ENCODE results near the gene MRNIP. TPM values are rescaled to one million over a fixed set of nuclear protein-coding genes. Genes with fewer than 3 reads are reported as not detected.
A peak's percentile ranks its signal among the peaks of the same experiment; 100 is the strongest.
"Not testable (repeated sequence)": the region's sequence is repeated elsewhere in the genome, so short reads cannot be mapped to it uniquely, and the experiment has no call there.

Gene MRNIP
- total RNA-seq, 6 experiments from 2014 or later, result 4.7 to 14.7 (median 9.0) TPM

DNA sequence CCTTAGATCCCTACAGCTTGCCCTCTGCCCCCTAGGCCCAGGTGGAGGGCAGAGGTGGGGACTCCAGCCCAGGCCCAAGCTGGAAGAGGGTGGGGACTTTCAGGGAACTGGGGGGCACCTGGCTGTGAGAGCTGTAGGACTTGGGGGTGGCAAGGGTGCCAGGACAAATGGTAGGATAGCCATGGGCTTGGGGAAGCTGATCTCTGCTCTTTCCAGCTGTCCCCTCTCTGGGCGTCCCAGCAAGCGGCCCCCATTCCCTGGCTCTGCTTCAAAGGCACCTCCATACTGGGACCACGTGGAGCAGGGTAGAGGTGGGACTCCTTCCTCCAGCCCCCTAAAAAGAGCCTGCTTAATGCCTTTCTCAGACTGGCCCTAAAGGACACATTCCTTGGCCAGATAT, 64.4 kb downstream of the MRNIP start:
- WGBS (ENCODE audit: insufficient coverage, low coverage, low lambda C conversion rate, missing lambda C conversion rate), result no CpG with 5 or more reads among the region's 3 CpGs
- Histone ChIP-seq H3K27me3 (no peaks in the 10 kb centered on the region), H3K36me3 (peaks cover 2 to 22% (median 16%) of the 10 kb centered on the region in 4 donors), H3K9me3 (no peaks in the 10 kb centered on the region), H3K4me3 (no peak overlapping the region), H3K27ac (peak overlapping the region in 1 of 3 donors; percentile 38), H3K4me1 (peaks cover 0 to 18% (median 8%) of the 10 kb centered on the region in 4 donors)
- intact Hi-C loops (cut with DNase I), result no loop called here
- TF ChIP-seq POLR2A (IDR thresholded peaks at IDR 0.05), result no peak
- TF ChIP-seq, protein P1, sequence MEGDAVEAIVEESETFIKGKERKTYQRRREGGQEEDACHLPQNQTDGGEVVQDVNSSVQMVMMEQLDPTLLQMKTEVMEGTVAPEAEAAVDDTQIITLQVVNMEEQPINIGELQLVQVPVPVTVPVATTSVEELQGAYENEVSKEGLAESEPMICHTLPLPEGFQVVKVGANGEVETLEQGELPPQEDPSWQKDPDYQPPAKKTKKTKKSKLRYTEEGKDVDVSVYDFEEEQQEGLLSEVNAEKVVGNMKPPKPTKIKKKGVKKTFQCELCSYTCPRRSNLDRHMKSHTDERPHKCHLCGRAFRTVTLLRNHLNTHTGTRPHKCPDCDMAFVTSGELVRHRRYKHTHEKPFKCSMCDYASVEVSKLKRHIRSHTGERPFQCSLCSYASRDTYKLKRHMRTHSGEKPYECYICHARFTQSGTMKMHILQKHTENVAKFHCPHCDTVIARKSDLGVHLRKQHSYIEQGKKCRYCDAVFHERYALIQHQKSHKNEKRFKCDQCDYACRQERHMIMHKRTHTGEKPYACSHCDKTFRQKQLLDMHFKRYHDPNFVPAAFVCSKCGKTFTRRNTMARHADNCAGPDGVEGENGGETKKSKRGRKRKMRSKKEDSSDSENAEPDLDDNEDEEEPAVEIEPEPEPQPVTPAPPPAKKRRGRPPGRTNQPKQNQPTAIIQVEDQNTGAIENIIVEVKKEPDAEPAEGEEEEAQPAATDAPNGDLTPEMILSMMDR (IDR thresholded peaks at IDR 0.05), result no peak
- DNase-seq, result no peak
- no peak for ATAC-seq

DNA sequence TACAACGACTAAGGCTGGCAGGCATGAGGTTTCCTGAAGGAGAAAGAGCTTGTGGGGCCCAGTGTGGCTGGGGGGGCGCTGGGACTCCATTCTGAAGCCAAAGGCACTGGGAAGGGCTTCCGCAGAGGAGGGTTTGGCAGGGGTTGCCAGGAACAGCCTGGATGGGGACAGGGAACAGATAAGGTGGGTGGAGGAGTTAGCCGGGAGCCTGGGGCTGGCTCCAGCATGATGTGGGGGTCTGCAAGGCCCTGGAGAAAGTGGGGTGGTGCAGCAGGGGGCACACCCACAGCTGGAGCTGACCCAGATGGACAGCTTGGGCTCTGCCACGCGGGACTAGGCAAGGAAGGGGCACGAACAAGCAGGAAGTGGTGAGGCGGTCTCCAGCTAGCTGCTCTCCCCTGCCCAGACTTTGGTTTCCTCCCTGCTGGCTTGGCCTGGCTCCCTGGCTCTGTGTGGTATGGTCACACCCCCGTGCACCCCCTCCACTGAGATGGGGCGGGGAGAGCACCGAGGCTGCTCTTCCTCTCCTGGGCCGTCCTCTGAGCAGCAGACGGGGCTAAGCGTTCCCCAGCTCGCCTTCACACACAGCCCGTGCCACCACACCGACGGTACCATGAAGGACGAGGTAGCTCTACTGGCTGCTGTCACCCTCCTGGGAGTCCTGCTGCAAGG, 65.0 kb downstream of the MRNIP start, which contains the start of gene LTC4S:
Gene LTC4S, plus strand, starts transcription at position 519 of the 672 bp plus-strand sequence. Its CDS starts 95 bp downstream, at position 614.
- Histone ChIP-seq H3K36me3 (peaks cover 0 to 16% (median 11%) of the 10 kb centered on the region in 4 donors), H3K4me3 (no peak within 1 kb of the TSS), H3K27me3 (no peaks in the 10 kb centered on the region), H3K27ac (peak within 1 kb of the TSS in 2 of 3 donors; percentile 47 to 55), H3K4me1 (peaks cover 0 to 18% (median 8%) of the 10 kb centered on the region in 4 donors), H3K9me3 (no peaks in the 10 kb centered on the region)
- intact Hi-C loops (cut with DNase I), result no loop called here
- peak; percentile 13 to 27 (median 18) for ATAC-seq
- peak; percentile 62 to 77 (median 74) for DNase-seq
- TF ChIP-seq POLR2A (IDR thresholded peaks at IDR 0.05), result no peak
- TF ChIP-seq, protein P1 (IDR thresholded peaks at IDR 0.05), result no peak
- WGBS (ENCODE audit: insufficient coverage, low coverage, low lambda C conversion rate, missing lambda C conversion rate), result 49% methylated on average over 4 of the region's 19 CpGs

DNA sequence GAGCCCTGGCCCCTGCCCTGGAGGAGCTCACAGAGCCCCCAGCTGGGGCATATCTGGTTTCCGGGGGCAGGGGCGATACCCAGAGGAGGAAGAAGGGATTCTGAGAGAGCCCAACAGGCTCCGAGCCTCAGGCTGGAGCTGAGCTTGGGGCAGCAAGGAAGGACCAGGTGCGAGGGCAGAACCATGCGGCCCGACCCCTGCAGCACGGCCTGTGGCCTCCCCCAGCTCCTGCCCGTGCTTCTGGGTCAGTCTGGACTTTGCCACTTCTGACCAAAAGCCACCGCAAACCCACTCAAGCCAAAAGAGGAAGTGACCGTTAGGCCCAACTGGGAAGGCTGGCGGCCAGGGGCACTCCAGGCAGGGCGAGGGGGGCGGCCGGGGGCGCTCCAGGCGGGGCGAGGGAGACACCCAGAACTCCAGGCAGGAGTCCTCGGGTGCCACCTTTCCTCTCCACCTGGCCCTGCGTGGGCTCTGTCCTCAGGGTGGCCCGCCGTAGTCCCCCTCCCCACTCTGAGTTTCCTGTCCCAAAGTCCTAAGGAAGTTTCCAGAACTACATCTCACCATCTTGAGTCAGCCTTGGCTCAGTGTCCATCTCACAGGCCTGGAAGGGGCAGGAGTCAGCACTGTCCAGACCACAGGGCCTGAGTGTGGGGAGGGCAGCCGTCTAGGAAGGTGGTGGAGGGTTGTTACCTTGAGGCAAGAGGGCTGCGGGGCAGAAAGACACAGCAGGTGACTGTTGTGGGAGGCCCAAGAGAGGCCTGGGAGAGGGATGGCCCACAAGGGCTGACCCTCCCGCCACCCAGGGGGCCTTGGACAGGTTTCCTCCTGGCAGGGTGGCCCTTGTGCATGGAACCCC, 65.8 kb downstream of the MRNIP start:
- WGBS (ENCODE audit: insufficient coverage, low coverage, low lambda C conversion rate, missing lambda C conversion rate), result 28% methylated on average over 10 of the region's 24 CpGs
- Histone ChIP-seq H3K36me3 (peaks cover 0 to 8% (median 4%) of the 10 kb centered on the region in 4 donors), H3K9me3 (no peaks in the 10 kb centered on the region), H3K27me3 (no peaks in the 10 kb centered on the region), H3K4me1 (peaks cover 0 to 18% (median 8%) of the 10 kb centered on the region in 4 donors), H3K27ac (peak overlapping the region in 2 of 3 donors; percentile 47 to 55), H3K4me3 (no peak overlapping the region)
- intact Hi-C loops (cut with DNase I), result no loop called here
- ATAC-seq (no peak), DNase-seq (peak in 2 of 3 donors; percentile 41 to 59)
- no peak for TF ChIP-seq POLR2A (IDR thresholded peaks at IDR 0.05)
- TF ChIP-seq, protein P1 (IDR thresholded peaks at IDR 0.05), result no peak

DNA sequence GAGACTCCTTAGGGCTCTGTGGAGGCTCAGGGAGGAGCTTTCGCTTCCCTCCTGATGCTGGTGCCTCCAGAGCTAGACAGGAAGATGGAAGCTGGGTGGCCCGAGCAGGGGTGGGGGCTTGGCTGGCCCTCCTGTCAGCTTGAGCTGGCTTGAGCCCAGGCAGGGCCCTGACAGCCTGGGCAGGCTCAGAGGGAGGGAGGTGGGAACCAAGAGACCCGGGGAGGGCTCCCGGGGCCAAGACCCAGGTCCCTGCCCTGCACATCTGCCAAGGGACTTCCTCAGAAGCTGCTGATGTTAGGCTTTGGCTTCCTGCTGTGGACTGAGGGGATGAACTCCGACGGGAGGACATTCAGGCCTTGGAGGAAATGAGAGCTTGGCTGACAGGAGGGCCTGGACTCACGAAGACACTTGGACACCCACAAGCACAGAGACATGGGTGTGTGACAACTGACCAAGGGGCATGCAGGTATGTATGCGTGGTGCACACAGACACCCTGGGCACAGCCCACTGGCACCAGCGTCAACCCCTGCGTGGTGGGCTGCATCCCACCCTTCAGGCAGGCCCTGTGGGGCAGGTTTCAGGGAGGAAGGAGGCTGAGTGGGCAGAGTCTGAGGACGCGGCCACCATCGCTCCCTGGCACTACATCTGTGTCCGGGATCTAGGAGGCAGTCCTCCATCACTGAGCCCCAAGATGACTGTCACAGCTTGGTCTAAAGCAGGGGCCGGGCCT, 66.6 kb downstream of the MRNIP start:
- no peaks in the 10 kb centered on the region for H3K9me3 ChIP-seq
- H3K4me3 ChIP-seq, result no peak overlapping the region
- peak in 3 of 4 donors; percentile 1 to 7 (median 2) for ATAC-seq
- DNase-seq, result peak in 1 of 3 donors; percentile 61
- peaks cover 0 to 18% (median 5%) of the 10 kb centered on the region in 4 donors for H3K4me1 ChIP-seq
- TF ChIP-seq, protein P1 (IDR thresholded peaks at IDR 0.05), result no peak
- TF ChIP-seq POLR2A (IDR thresholded peaks at IDR 0.05), result no peak
- no peaks in the 10 kb centered on the region for H3K27me3 ChIP-seq
- intact Hi-C loops (cut with DNase I), result no loop called here
- WGBS (ENCODE audit: insufficient coverage, low coverage, low lambda C conversion rate, missing lambda C conversion rate), result 40% methylated on average over 2 of the region's 15 CpGs
- peaks cover 0 to under 1% (median 0%) of the 10 kb centered on the region in 4 donors for H3K36me3 ChIP-seq
- peak overlapping the region in 2 of 3 donors; percentile 47 to 55 for H3K27ac ChIP-seq

DNA sequence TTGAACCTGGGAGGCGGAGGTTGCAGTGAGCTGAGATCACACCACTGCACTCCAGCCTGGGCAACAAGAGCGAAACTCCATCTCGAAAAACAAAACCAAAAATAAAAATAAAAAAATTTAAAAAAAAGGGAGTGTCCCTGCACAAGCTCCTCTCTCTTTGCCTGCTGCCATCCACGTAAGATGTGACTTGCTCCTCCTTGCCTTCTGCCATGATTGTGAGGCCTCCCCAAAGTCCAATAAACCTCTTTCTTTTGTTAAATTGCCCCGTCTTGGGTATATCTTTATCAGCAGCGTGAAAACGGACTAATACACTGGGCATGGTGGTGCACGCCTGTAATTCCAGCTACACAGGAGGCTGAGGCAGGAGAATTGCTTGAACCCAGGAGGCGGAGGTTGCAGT, 69.3 kb downstream of the MRNIP start:
- H3K4me1 ChIP-seq; H3K4me3 ChIP-seq; ATAC-seq; H3K27me3 ChIP-seq; H3K9me3 ChIP-seq; H3K27ac ChIP-seq; intact Hi-C loops (cut with DNase I); DNase-seq; H3K36me3 ChIP-seq: not testable (repeated sequence)
- WGBS (ENCODE audit: insufficient coverage, low coverage, low lambda C conversion rate, missing lambda C conversion rate), result 97% methylated on average over 7 of the region's 9 CpGs
